ENCODE measurements around the gene ATG13.

Gene ATG13

DNA sequence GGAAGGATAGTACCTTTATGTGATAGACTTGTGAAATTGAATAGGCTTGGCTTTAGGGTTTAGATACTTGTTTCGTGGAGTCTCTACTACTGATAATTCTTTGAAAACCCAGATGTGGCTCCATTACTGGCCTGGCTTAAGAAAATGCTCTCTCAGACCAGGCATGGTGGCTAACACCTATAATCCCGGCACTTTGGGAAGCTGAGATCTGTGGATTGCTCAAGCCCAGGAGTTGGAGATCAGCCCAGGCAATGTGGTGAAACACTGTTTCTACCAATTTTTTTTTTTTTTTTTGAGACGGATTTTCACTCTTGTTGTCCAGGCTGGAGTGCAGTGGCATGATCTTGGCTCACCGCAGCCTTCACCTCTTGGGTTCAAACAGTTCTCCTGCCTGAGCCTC, 40.9 kb downstream of the ATG13 start:
- Histone ChIP-seq H3K27ac (ENCODE audit: low read depth, low read length) (no peak overlapping the region), H3K36me3 (ENCODE audit: control insufficient read depth, low read length) (peaks cover 44% of the 10 kb centered on the region)

DNA sequence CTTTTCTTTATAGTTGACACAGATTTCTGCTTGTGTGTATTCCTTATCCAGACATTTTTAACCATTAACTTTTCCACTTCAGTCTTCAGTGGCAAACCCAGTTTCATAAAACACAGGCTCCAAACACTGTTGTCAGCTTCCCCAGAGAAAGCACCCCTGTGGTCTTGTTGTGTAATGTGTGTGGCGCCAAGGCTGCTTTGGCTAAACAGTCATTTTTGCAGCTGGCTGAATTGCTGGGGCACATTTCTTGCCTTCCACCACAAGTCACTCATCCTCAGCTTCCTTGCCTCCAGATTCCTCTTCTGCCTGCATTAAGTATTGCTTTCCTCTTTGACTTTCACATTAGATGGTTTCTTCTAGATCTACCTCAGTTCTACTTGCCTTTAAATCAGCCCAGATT, 42.6 kb downstream of the ATG13 start:
- no peak overlapping the region for H3K4me3 ChIP-seq (ENCODE audit: low read length)
- H3K9me2 ChIP-seq (replicated peaks; ENCODE audit: control insufficient read depth, low read length): no peaks in the 10 kb centered on the region
- no peaks in the 10 kb centered on the region for H3K4me1 ChIP-seq (ENCODE audit: control insufficient read depth, low read length)
- peaks cover 48% of the 10 kb centered on the region for H3K36me3 ChIP-seq (ENCODE audit: control insufficient read depth, low read length)
- H4K20me1 ChIP-seq (ENCODE audit: control insufficient read depth, insufficient read depth, low read depth, low read length): no peaks in the 10 kb centered on the region
- H3K27me3 ChIP-seq (ENCODE audit: control insufficient read depth, low read length): no peaks in the 10 kb centered on the region
- H3K79me2 ChIP-seq (ENCODE audit: control insufficient read depth, low read length): no peaks in the 10 kb centered on the region
- no peaks in the 10 kb centered on the region for H3F3A ChIP-seq (ENCODE audit: control insufficient read depth, insufficient read depth)
- TF ChIP-seq, protein P1, sequence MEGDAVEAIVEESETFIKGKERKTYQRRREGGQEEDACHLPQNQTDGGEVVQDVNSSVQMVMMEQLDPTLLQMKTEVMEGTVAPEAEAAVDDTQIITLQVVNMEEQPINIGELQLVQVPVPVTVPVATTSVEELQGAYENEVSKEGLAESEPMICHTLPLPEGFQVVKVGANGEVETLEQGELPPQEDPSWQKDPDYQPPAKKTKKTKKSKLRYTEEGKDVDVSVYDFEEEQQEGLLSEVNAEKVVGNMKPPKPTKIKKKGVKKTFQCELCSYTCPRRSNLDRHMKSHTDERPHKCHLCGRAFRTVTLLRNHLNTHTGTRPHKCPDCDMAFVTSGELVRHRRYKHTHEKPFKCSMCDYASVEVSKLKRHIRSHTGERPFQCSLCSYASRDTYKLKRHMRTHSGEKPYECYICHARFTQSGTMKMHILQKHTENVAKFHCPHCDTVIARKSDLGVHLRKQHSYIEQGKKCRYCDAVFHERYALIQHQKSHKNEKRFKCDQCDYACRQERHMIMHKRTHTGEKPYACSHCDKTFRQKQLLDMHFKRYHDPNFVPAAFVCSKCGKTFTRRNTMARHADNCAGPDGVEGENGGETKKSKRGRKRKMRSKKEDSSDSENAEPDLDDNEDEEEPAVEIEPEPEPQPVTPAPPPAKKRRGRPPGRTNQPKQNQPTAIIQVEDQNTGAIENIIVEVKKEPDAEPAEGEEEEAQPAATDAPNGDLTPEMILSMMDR (IDR thresholded peaks at IDR 0.05; ENCODE audit: low read depth, low read length, poor library complexity, severe bottlenecking): no peak
- no peak for TF ChIP-seq EZH2phosphoT487 (IDR thresholded peaks at IDR 0.05; ENCODE audit: borderline replicate concordance, low read length)
- H3K9me3 ChIP-seq (ENCODE audit: control insufficient read depth, insufficient read depth, low read length): no peaks in the 10 kb centered on the region
- H3K27ac ChIP-seq (ENCODE audit: low read depth, low read length): no peak overlapping the region
- no peak overlapping the region for H3K4me2 ChIP-seq (ENCODE audit: low read length)

More for the DNA sequence above, 40.9 kb downstream of the ATG13 start:
- no peaks in the 10 kb centered on the region for H3K9me3 ChIP-seq (ENCODE audit: control insufficient read depth, insufficient read depth, low read length)
- H3F3A ChIP-seq (ENCODE audit: control insufficient read depth, insufficient read depth): no peaks in the 10 kb centered on the region
- H3K4me3 ChIP-seq (ENCODE audit: low read length): no peak overlapping the region
- no peak overlapping the region for H3K4me2 ChIP-seq (ENCODE audit: low read length)
- H3K27me3 ChIP-seq (ENCODE audit: control insufficient read depth, low read length): no peaks in the 10 kb centered on the region
- no peaks in the 10 kb centered on the region for H3K9me2 ChIP-seq (replicated peaks; ENCODE audit: control insufficient read depth, low read length)
- no peaks in the 10 kb centered on the region for H3K79me2 ChIP-seq (ENCODE audit: control insufficient read depth, low read length)
- TF ChIP-seq EZH2phosphoT487 (IDR thresholded peaks at IDR 0.05; ENCODE audit: borderline replicate concordance, low read length): no peak
- TF ChIP-seq, protein P1 (IDR thresholded peaks at IDR 0.05; ENCODE audit: low read depth, low read length, poor library complexity, severe bottlenecking): no peak
- H4K20me1 ChIP-seq (ENCODE audit: control insufficient read depth, insufficient read depth, low read depth, low read length): no peaks in the 10 kb centered on the region
- H3K4me1 ChIP-seq (ENCODE audit: control insufficient read depth, low read length): no peaks in the 10 kb centered on the region

DNA sequence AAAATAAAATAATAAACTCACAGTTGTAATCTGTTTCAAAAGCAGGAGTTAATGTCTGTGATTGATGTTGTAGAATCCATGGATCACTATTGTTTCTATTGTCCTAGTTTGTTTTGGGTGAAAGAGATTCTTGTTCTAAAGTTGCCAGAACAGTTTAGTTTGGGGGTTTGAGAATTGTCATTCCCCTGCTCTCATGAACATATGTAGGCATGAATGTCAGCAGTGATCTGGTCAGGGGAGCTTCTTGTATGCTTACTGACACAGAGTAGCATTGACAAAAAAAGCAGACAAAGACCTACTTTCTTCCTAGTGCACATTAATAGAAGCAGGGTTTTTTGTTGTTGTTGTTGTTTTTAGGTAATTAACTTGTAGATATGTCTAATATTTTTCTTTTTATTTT, 44.5 kb downstream of the ATG13 start:
- Histone ChIP-seq H3K27me3 (ENCODE audit: control insufficient read depth, low read length) (no peaks in the 10 kb centered on the region), H3K9me2 (replicated peaks; ENCODE audit: control insufficient read depth, low read length) (no peaks in the 10 kb centered on the region), H3K4me2 (ENCODE audit: low read length) (no peak overlapping the region), H3K27ac (ENCODE audit: low read depth, low read length) (no peak overlapping the region), H3K36me3 (ENCODE audit: control insufficient read depth, low read length) (peaks cover 52% of the 10 kb centered on the region), H3K4me1 (ENCODE audit: control insufficient read depth, low read length) (no peaks in the 10 kb centered on the region), H3K9me3 (ENCODE audit: control insufficient read depth, insufficient read depth, low read length) (no peaks in the 10 kb centered on the region), H3K79me2 (ENCODE audit: control insufficient read depth, low read length) (no peaks in the 10 kb centered on the region), H3K4me3 (ENCODE audit: low read length) (no peak overlapping the region), H4K20me1 (ENCODE audit: control insufficient read depth, insufficient read depth, low read depth, low read length) (no peaks in the 10 kb centered on the region), H3F3A (ENCODE audit: control insufficient read depth, insufficient read depth) (no peaks in the 10 kb centered on the region)
- TF ChIP-seq, protein P1 (IDR thresholded peaks at IDR 0.05; ENCODE audit: low read depth, low read length, poor library complexity, severe bottlenecking): no peak
- TF ChIP-seq EZH2phosphoT487 (IDR thresholded peaks at IDR 0.05; ENCODE audit: borderline replicate concordance, low read length): no peak

DNA sequence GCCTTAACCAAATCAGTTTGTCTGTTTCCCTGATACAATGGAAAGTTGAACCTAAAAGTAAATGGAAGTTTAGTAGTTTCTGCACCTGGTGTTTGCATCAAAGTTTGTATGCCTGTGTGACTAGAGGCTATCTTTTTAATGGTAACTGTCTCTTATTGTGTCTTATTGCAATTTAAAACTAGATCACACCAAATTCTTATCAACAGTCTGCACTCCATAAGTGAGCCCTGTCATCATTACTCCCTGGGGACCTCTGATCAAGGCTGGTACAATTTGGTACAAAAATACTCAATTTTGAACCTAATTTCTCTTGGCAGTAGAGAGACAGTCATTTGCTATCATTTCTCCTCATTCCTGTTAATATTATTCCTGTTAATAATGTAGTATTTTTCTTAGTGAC, 45.0 kb downstream of the ATG13 start:
- Histone ChIP-seq H3F3A (ENCODE audit: control insufficient read depth, insufficient read depth) (no peaks in the 10 kb centered on the region), H3K4me1 (ENCODE audit: control insufficient read depth, low read length) (no peaks in the 10 kb centered on the region), H3K4me2 (ENCODE audit: low read length) (no peak overlapping the region), H3K9me3 (ENCODE audit: control insufficient read depth, insufficient read depth, low read length) (no peaks in the 10 kb centered on the region), H3K27me3 (ENCODE audit: control insufficient read depth, low read length) (no peaks in the 10 kb centered on the region), H3K79me2 (ENCODE audit: control insufficient read depth, low read length) (no peaks in the 10 kb centered on the region), H3K9me2 (replicated peaks; ENCODE audit: control insufficient read depth, low read length) (no peaks in the 10 kb centered on the region), H3K27ac (ENCODE audit: low read depth, low read length) (no peak overlapping the region), H4K20me1 (ENCODE audit: control insufficient read depth, insufficient read depth, low read depth, low read length) (no peaks in the 10 kb centered on the region), H3K4me3 (ENCODE audit: low read length) (no peak overlapping the region), H3K36me3 (ENCODE audit: control insufficient read depth, low read length) (peaks cover 47% of the 10 kb centered on the region)
- TF ChIP-seq, protein P1 (IDR thresholded peaks at IDR 0.05; ENCODE audit: low read depth, low read length, poor library complexity, severe bottlenecking): no peak
